Measurements from ENCODE around the gene PDE4D.

GRCh38 chr5:59185757-59186385 is 707.7 kb downstream of the PDE4D start:
- no peak for TF ChIP-seq POLR2A (IDR thresholded peaks at IDR 0.05)
- TF ChIP-seq CTCF (IDR thresholded peaks at IDR 0.05): no peak

Measured in heart left ventricle (tissue), 13 donors.